ENCODE results near the gene FES.
"Not testable (repeated sequence)": the region's sequence is repeated elsewhere in the genome, so short reads cannot be mapped to it uniquely, and the experiment has no call there.

DNA sequence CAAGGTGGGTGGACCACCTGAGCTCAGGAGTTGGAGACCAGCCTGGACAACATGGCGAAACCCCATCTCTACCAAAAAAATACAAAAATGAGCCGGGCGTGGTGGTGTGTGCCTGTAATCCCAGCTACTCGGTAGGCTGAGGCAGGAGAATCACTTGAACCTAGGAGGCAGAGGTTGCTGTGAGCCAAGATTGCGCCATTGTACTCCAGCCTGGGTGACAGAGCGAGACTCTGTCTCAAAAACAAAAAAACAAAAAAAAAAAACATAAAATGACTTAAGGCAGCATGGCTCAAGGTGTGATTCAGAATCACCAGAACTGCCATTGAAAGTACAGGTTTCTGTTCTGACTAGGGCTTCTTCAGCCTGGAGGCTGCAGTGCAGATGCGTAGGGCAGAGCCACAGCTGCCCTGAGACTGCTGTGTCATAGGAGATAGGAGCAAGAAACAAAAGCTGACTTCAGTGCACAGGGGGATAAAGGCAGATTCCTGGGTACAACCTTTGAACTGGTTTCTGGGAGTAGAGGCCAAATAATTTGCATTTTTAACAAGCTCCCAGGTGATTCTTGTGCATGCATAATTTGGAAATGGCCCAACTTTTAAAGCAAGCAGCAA is 38.5 kb downstream of the FES start:
- TF ChIP-seq, protein P1, sequence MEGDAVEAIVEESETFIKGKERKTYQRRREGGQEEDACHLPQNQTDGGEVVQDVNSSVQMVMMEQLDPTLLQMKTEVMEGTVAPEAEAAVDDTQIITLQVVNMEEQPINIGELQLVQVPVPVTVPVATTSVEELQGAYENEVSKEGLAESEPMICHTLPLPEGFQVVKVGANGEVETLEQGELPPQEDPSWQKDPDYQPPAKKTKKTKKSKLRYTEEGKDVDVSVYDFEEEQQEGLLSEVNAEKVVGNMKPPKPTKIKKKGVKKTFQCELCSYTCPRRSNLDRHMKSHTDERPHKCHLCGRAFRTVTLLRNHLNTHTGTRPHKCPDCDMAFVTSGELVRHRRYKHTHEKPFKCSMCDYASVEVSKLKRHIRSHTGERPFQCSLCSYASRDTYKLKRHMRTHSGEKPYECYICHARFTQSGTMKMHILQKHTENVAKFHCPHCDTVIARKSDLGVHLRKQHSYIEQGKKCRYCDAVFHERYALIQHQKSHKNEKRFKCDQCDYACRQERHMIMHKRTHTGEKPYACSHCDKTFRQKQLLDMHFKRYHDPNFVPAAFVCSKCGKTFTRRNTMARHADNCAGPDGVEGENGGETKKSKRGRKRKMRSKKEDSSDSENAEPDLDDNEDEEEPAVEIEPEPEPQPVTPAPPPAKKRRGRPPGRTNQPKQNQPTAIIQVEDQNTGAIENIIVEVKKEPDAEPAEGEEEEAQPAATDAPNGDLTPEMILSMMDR (IDR thresholded peaks at IDR 0.05): not testable (repeated sequence)
- TF ChIP-seq POLR2A (IDR thresholded peaks at IDR 0.05): not testable (repeated sequence)
